HG02970 (cell line): ENCODE data around the gene CTRB1.

Source experiments
- ATAC-seq: cut with Tn5 transposase; IDR thresholded peaks from one replicate; pipeline ENCODE4 v1.9.1; 2021; ENCODE audit warnings: mild to moderate bottlenecking, moderate library complexity, moderate number of reproducible peaks; ENCODE audit not compliant: unreplicated experiment, low FRiP score

CTRB1 gene

GRCh38 chr16:75251280-75252048 lies 32.7 kb downstream of the CTRB1 start, which contains the start of gene BCAR1:
TSS of gene BCAR1 (minus strand) at chr16:75251624. CDS start at chr16:75251482, 142 bp downstream.
- ATAC-seq = no peak

- no peak for ATAC-seq
These were observed 33.5 kb downstream of the CTRB1 start for GRCh38 chr16:75252049-75252864.

GRCh38 chr16:75252946-75253911 lies 34.4 kb downstream of the CTRB1 start:
- no peak for ATAC-seq

GRCh38 chr16:75254359-75254837 lies 35.6 kb downstream of the CTRB1 start:
- no peak for ATAC-seq

- no peak for ATAC-seq
These were observed 37.3 kb downstream of the CTRB1 start for GRCh38 chr16:75256059-75256571.

GRCh38 chr16:75256696-75257343 lies 38.0 kb downstream of the CTRB1 start:
- ATAC-seq = no peak

- no peak for ATAC-seq
These were observed 39.4 kb downstream of the CTRB1 start for GRCh38 chr16:75257886-75258806.

- no peak for ATAC-seq
These were observed 40.0 kb downstream of the CTRB1 start for GRCh38 chr16:75258807-75259141.

GRCh38 chr16:75260851-75261589 lies 42.2 kb downstream of the CTRB1 start:
- ATAC-seq = no peak

GRCh38 chr16:75261590-75262078 lies 42.8 kb downstream of the CTRB1 start:
- ATAC-seq = no peak

GRCh38 chr16:75262104-75262799 lies 43.5 kb downstream of the CTRB1 start:
- no peak for ATAC-seq

GRCh38 chr16:75262800-75263127 lies 44.0 kb downstream of the CTRB1 start:
- ATAC-seq = no peak

- ATAC-seq = no peak
These were observed 44.6 kb downstream of the CTRB1 start for GRCh38 chr16:75263291-75263962.

- ATAC-seq = no peak
These were observed 45.2 kb downstream of the CTRB1 start for GRCh38 chr16:75263963-75264445.

- ATAC-seq = no peak
These were observed 45.7 kb downstream of the CTRB1 start for GRCh38 chr16:75264457-75264998.
